ENCODE results near the gene PLXNC1. TPM values are rescaled to one million over a fixed set of nuclear protein-coding genes. Genes with fewer than 3 reads are reported as not detected.

Gene PLXNC1
- total and polyA plus RNA-seq, 4 donors, result 0.71 to 12.0 (median 3.3) TPM

DNA sequence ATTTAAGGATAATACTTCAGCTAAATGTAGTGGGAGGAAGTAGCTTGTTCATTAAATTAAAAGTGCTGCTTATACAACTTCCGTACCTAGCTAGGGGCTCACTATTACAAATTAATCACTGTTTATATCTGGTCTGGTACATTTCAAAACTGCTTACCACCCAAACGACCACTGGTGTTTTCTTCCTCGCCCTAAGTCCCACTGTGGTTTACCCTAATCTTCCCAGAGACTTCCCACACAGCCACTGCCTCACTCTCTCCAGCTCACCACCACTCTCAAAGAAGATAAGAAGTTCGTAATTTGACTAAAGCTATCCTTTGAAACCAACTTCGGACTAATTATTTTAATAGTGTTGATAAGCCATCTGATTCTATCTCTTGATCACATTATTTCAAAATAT lies 62.6 kb downstream of the PLXNC1 start (continued):
- TF ChIP-seq, protein P1, sequence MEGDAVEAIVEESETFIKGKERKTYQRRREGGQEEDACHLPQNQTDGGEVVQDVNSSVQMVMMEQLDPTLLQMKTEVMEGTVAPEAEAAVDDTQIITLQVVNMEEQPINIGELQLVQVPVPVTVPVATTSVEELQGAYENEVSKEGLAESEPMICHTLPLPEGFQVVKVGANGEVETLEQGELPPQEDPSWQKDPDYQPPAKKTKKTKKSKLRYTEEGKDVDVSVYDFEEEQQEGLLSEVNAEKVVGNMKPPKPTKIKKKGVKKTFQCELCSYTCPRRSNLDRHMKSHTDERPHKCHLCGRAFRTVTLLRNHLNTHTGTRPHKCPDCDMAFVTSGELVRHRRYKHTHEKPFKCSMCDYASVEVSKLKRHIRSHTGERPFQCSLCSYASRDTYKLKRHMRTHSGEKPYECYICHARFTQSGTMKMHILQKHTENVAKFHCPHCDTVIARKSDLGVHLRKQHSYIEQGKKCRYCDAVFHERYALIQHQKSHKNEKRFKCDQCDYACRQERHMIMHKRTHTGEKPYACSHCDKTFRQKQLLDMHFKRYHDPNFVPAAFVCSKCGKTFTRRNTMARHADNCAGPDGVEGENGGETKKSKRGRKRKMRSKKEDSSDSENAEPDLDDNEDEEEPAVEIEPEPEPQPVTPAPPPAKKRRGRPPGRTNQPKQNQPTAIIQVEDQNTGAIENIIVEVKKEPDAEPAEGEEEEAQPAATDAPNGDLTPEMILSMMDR (IDR thresholded peaks at IDR 0.05; ENCODE audit: low read depth, low read length, missing input control), result no peak
- TF ChIP-seq HNF4A (conservative IDR thresholded peaks at IDR 0.05), result no peak
- TF ChIP-seq TAF1 (conservative IDR thresholded peaks at IDR 0.05), result no peak

DNA sequence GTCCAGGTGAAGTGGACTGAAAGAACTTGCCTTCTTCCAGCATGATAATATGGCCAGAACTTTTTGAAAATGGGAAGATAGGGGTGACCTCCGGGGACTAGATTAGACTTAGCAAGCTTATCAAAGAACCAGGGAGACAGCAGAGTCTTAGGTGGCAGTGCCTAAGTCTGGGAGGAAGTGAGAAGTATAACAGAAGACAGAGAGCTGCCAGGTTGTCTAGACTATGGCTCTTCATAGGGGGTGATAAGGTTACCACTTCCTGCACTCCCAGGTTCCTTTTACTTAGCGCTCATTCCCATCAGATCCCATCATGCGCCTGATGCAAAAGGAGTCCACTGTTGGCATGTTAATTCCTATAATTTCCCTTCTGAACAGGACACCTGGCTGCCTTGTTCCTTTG lies 69.9 kb downstream of the PLXNC1 start:
- Histone ChIP-seq H3K9ac (ENCODE audit: low read depth in 1 of 2, low read length in 2 of 2) (no peak overlapping the region), H3K9me3 (ENCODE audit: control insufficient read depth in 4 of 4, low read length in 3 of 4) (no peaks in the 10 kb centered on the region), H3K4me3 (ENCODE audit: low read depth in 1 of 3, low read length in 3 of 3) (no peak overlapping the region), H3K36me3 (ENCODE audit: control insufficient read depth in 4 of 4, insufficient read depth in 3 of 4, low read depth in 1 of 4, low read length in 3 of 4) (no peaks in the 10 kb centered on the region), H3K27ac (ENCODE audit: low read depth in 1 of 2, low read length in 2 of 2) (no peak overlapping the region), H3K4me1 (ENCODE audit: control insufficient read depth in 4 of 4, insufficient read depth in 4 of 4, low read length in 3 of 4) (no peaks in the 10 kb centered on the region), H3K27me3 (ENCODE audit: control insufficient read depth in 4 of 4, insufficient read depth in 4 of 4, low read length in 3 of 4) (no peaks in the 10 kb centered on the region)
- no peak for DNase-seq (ENCODE audit: low spot score)
- no peak for TF ChIP-seq NR2F2 (IDR thresholded peaks at IDR 0.05)
- TF ChIP-seq, protein P2, sequence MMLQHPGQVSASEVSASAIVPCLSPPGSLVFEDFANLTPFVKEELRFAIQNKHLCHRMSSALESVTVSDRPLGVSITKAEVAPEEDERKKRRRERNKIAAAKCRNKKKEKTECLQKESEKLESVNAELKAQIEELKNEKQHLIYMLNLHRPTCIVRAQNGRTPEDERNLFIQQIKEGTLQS (IDR thresholded peaks at IDR 0.05), result no peak
- TF ChIP-seq HNF4G (IDR thresholded peaks at IDR 0.05), result no peak
- TF ChIP-seq RXRA (IDR thresholded peaks at IDR 0.05), result no peak
- TF ChIP-seq, protein P1 (IDR thresholded peaks at IDR 0.05; ENCODE audit: low read depth, low read length, missing input control), result no peak
- TF ChIP-seq EGR1 (IDR thresholded peaks at IDR 0.05; ENCODE audit: low read depth in 2 of 2), result no peak
- TF ChIP-seq, protein P3, sequence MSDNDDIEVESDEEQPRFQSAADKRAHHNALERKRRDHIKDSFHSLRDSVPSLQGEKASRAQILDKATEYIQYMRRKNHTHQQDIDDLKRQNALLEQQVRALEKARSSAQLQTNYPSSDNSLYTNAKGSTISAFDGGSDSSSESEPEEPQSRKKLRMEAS (IDR thresholded peaks at IDR 0.05), result no peak
- no peak for TF ChIP-seq RAD21 (IDR thresholded peaks at IDR 0.05)
- TF ChIP-seq FOXA1 (IDR thresholded peaks at IDR 0.05), result no peak
- no peak for TF ChIP-seq SP1 (IDR thresholded peaks at IDR 0.05)
- TF ChIP-seq, protein P4, sequence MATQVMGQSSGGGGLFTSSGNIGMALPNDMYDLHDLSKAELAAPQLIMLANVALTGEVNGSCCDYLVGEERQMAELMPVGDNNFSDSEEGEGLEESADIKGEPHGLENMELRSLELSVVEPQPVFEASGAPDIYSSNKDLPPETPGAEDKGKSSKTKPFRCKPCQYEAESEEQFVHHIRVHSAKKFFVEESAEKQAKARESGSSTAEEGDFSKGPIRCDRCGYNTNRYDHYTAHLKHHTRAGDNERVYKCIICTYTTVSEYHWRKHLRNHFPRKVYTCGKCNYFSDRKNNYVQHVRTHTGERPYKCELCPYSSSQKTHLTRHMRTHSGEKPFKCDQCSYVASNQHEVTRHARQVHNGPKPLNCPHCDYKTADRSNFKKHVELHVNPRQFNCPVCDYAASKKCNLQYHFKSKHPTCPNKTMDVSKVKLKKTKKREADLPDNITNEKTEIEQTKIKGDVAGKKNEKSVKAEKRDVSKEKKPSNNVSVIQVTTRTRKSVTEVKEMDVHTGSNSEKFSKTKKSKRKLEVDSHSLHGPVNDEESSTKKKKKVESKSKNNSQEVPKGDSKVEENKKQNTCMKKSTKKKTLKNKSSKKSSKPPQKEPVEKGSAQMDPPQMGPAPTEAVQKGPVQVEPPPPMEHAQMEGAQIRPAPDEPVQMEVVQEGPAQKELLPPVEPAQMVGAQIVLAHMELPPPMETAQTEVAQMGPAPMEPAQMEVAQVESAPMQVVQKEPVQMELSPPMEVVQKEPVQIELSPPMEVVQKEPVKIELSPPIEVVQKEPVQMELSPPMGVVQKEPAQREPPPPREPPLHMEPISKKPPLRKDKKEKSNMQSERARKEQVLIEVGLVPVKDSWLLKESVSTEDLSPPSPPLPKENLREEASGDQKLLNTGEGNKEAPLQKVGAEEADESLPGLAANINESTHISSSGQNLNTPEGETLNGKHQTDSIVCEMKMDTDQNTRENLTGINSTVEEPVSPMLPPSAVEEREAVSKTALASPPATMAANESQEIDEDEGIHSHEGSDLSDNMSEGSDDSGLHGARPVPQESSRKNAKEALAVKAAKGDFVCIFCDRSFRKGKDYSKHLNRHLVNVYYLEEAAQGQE (IDR thresholded peaks at IDR 0.05), result no peak
- TF ChIP-seq TAF1 (conservative IDR thresholded peaks at IDR 0.05), result no peak
- no peak for TF ChIP-seq JUND (IDR thresholded peaks at IDR 0.05)
- TF ChIP-seq GABPA (IDR thresholded peaks at IDR 0.05 in 1 of 2, conservative IDR thresholded peaks at IDR 0.05 in 1 of 2), result no peak
- TF ChIP-seq, protein P5, sequence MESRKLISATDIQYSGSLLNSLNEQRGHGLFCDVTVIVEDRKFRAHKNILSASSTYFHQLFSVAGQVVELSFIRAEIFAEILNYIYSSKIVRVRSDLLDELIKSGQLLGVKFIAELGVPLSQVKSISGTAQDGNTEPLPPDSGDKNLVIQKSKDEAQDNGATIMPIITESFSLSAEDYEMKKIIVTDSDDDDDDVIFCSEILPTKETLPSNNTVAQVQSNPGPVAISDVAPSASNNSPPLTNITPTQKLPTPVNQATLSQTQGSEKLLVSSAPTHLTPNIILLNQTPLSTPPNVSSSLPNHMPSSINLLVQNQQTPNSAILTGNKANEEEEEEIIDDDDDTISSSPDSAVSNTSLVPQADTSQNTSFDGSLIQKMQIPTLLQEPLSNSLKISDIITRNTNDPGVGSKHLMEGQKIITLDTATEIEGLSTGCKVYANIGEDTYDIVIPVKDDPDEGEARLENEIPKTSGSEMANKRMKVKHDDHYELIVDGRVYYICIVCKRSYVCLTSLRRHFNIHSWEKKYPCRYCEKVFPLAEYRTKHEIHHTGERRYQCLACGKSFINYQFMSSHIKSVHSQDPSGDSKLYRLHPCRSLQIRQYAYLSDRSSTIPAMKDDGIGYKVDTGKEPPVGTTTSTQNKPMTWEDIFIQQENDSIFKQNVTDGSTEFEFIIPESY (IDR thresholded peaks at IDR 0.05), result no peak
- TF ChIP-seq HNF4A (conservative IDR thresholded peaks at IDR 0.05), result no peak
- no peak for TF ChIP-seq YY1 (IDR thresholded peaks at IDR 0.05)
- 91% methylated on average over 3 of the region's 3 CpGs for whole genome bisulfite sequencing
